Lower leg skin (tissue), 4 donors: ENCODE measurements around the gene MED12. TPM values are rescaled to one million over a fixed set of nuclear protein-coding genes. Genes with fewer than 3 reads are reported as not detected.

Experiments used
- DNase-seq, 2 donors: peaks; one replicate each; pipeline ENCODE4 v3.0.0-alpha.2; 2019; ENCODE audit warnings: low spot score in 2 of 2
- H3K4me3 ChIP-seq: fragments of 200-600 bp; sonication (generic); 2 replicates; pipeline ENCODE4 v1.5.1; 2017; ENCODE audit warnings: mild to moderate bottlenecking, low read depth; ENCODE audit not compliant: poor library complexity, severe bottlenecking
- CTCF ChIP-seq, 3 donors: fragments of 450-650 bp; IDR thresholded peaks; one replicate each; pipeline ENCODE4 v1.5.1; 2016; ENCODE audit warnings: antibody characterized with exemption in 3 of 3, mild to moderate bottlenecking in 3 of 3, moderate library complexity in 2 of 3
- POLR2A ChIP-seq, 2 donors: fragments of 450-650 bp; IDR thresholded peaks; one replicate each; pipeline ENCODE4 v1.6.1; 2016 to 2017; ENCODE audit warnings: antibody characterized with exemption in 2 of 2, mild to moderate bottlenecking in 1 of 2, moderate library complexity in 1 of 2
- WGBS, 2 donors: methylation state at CpG; one replicate each; pipeline ENCODE4 v1.1.5; 2018; 5-methylcytosine and 5-hydroxymethylcytosine counted together
- intact Hi-C: fragments of 100-400 bp; cut with DNase I; formaldehyde crosslinking; loops from one replicate; pipeline ENCODE4 v1.15.0; 2023; ENCODE audit warnings: low total_unique reads
- total RNA-seq, 4 donors: library from RNA; depleted of rRNA; stranded (reverse); fragments of >200 nt; gene quantifications; one replicate each; pipeline ENCODE4 v1.1.0, GENCODE V29; 2016

The MED12 gene
- total RNA-seq, 4 donors from 2014 or later, result 27.3 to 42.9 (median 31.7) TPM

DNA sequence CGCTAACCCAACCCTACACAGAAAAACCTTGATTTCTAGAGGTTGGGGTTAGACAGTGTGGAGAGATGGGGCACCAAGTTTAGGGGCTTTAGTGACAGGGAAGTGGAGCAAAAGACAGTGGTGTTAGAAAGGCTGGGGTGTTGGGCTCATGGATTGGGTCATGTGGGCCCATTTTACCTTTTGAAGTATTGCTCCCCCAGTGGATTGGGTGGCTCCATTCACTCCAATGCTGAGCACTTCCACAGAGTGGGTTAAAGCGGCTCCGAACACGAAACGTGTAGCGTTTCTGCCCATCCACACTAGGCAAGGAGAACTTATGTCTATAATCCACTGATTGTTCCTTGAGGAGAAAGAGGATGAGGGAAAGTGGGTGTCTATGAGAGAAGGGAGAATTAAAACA lies 9.3 kb upstream of the MED12 start:
- TF ChIP-seq POLR2A (IDR thresholded peaks at IDR 0.05) (no peak), CTCF (IDR thresholded peaks at IDR 0.05) (no peak)
- no peak for DNase-seq
- 84 to 89% methylated on average over 6 of the region's 6 CpGs for WGBS, 2 donors
- H3K4me3 ChIP-seq, result no peak overlapping the region
- intact Hi-C loops, result no loop called here

- no peak for DNase-seq
- intact Hi-C loops, result no loop called here
- 54 to 65% methylated on average over 8 of the region's 8 CpGs for WGBS, 2 donors
- TF ChIP-seq POLR2A (IDR thresholded peaks at IDR 0.05) (no peak), CTCF (IDR thresholded peaks at IDR 0.05) (no peak)
- no peak within 1 kb of the TSS for H3K4me3 ChIP-seq
These were observed 7.1 kb upstream of the MED12 start, which contains the start of gene IL2RG for GRCh38 chrX:71111141-71111843. IL2RG (minus strand) TSS chrX:71111577; CDS start chrX:71111539, 38 bp downstream.

GRCh38 chrX:71111921-71112431 lies 6.4 kb upstream of the MED12 start:
- no peak for TF ChIP-seq POLR2A (IDR thresholded peaks at IDR 0.05)
- TF ChIP-seq CTCF (IDR thresholded peaks at IDR 0.05), result no peak
- intact Hi-C loops, result no loop called here
- no peak for DNase-seq
- H3K4me3 ChIP-seq, result no peak overlapping the region
- WGBS, 2 donors, result 40 to 57% methylated on average over 5 of the region's 5 CpGs

- WGBS, 2 donors, result 83 to 88% methylated on average over 10 of the region's 10 CpGs
- no peak overlapping the region for H3K4me3 ChIP-seq
- no peak for DNase-seq
- intact Hi-C loops, result no loop called here
- no peak for TF ChIP-seq POLR2A (IDR thresholded peaks at IDR 0.05)
- no peak for TF ChIP-seq CTCF (IDR thresholded peaks at IDR 0.05)
These were observed 1.0 kb upstream of the MED12 start for GRCh38 chrX:71117358-71117757.

DNA sequence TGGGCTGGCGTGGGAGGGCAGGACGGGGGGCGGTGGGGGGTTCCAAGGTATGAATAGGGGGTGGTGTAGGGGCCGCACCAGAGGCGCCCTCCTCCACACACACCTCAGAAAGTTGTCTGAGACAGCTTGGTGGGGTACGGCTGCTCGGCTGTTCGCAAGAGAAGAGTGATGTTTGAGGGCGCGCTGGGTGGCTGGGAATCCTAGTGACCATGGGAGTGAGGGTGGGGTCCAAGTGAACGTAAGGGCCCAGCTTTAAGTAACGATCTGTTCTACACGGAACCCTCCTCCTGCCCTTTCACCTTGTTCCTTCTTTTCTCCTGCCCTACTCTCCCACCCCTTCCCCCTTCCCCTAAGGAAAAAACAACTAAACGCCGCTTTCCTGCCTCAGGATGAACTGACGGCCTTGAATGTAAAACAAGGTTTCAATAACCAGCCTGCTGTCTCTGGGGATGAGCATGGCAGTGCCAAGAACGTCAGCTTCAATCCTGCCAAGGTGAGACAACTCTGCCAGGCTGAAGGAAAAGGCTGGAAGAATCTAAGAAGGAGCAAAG lies 664 bp downstream of the MED12 start:
- WGBS, 2 donors, result 2 to 24% methylated on average over 17 of the region's 17 CpGs
- DNase-seq, result no peak

More for the DNA sequence above, 664 bp downstream of the MED12 start:
- H3K4me3 ChIP-seq, result peak overlapping the region; percentile 63
- intact Hi-C loops, result no loop called here
- no peak for TF ChIP-seq CTCF (IDR thresholded peaks at IDR 0.05)
- no peak for TF ChIP-seq POLR2A (IDR thresholded peaks at IDR 0.05)
